ENCODE measurements around the gene ZNF366.

Gene ZNF366

GRCh38 chr5:72539726-72540125 is 32.5 kb upstream of the ZNF366 start:
- no peak for TF ChIP-seq CTCF (IDR thresholded peaks at IDR 0.05; ENCODE audit: insufficient read depth, low read length, missing control alignments)
- POLR2A ChIA-PET, result no interaction called here
- CTCF ChIA-PET, result interaction anchor here (1.6 kb wide), 1 partner anchor 279 kb away, joined by 8 read pairs; no protein-coding TSS in a partner anchor
- no peak for DNase-seq (ENCODE audit: low read depth, low spot score)
- no peak overlapping the region for H3K4me3 ChIP-seq (ENCODE audit: low read depth, low read length)

GRCh38 chr5:72539038-72539437 is 31.8 kb upstream of the ZNF366 start:
- H3K4me3 ChIP-seq (ENCODE audit: low read depth, low read length), result no peak overlapping the region
- no peak for TF ChIP-seq CTCF (IDR thresholded peaks at IDR 0.05; ENCODE audit: insufficient read depth, low read length, missing control alignments)
- no peak for DNase-seq (ENCODE audit: low read depth, low spot score)
- ChIA-PET POLR2A (no interaction called here), CTCF (interaction anchor here (0.9 to 1.8 kb wide), 3 partner anchors 9 to 280 kb away, joined by 3 to 8 read pairs (median 8); no protein-coding TSS in a partner anchor)

GRCh38 chr5:72537166-72537565 is 30.0 kb upstream of the ZNF366 start:
- H3K4me3 ChIP-seq (ENCODE audit: low read depth, low read length), result no peak overlapping the region
- TF ChIP-seq CTCF (IDR thresholded peaks at IDR 0.05; ENCODE audit: insufficient read depth, low read length, missing control alignments), result no peak
- POLR2A ChIA-PET, result no interaction called here
- no peak for DNase-seq (ENCODE audit: low read depth, low spot score)
- CTCF ChIA-PET, result interaction anchor here (1.0 to 2.1 kb wide), 3 partner anchors 10 to 279 kb away, joined by 3 to 11 read pairs (median 5); partner anchors contain the start of gene TNPO1

GRCh38 chr5:72531496-72532190 is 24.4 kb upstream of the ZNF366 start:
- TF ChIP-seq CTCF (IDR thresholded peaks at IDR 0.05; ENCODE audit: insufficient read depth, low read length, missing control alignments), result no peak
- ChIA-PET CTCF (no interaction called here), POLR2A (no interaction called here)
- H3K4me3 ChIP-seq (ENCODE audit: low read depth, low read length), result no peak overlapping the region
- no peak for DNase-seq (ENCODE audit: low read depth, low spot score)

- CTCF ChIA-PET, result interaction anchor here (1.4 kb wide), 1 partner anchor 158 kb away, joined by 3 read pairs; no protein-coding TSS in a partner anchor
- TF ChIP-seq CTCF (IDR thresholded peaks at IDR 0.05; ENCODE audit: insufficient read depth, low read length, missing control alignments), result no peak
- H3K4me3 ChIP-seq (ENCODE audit: low read depth, low read length), result no peak overlapping the region
- no peak for DNase-seq (ENCODE audit: low read depth, low spot score)
- POLR2A ChIA-PET, result no interaction called here
Measured at GRCh38 chr5:72530196-72530595, 23.0 kb upstream of the ZNF366 start.

- CTCF ChIA-PET, result interaction anchor here (1.4 kb wide), 1 partner anchor 157 kb away, joined by 3 read pairs; no protein-coding TSS in a partner anchor
- POLR2A ChIA-PET, result no interaction called here
- no peak overlapping the region for H3K4me3 ChIP-seq (ENCODE audit: low read depth, low read length)
- no peak for DNase-seq (ENCODE audit: low read depth, low spot score)
- TF ChIP-seq CTCF (IDR thresholded peaks at IDR 0.05; ENCODE audit: insufficient read depth, low read length, missing control alignments), result no peak
Measured at GRCh38 chr5:72529383-72529782, 22.2 kb upstream of the ZNF366 start.

Data from AG04449 (cell line).